Neural progenitor cell (in vitro differentiated cells): Measurements from ENCODE around the gene KIAA1549. TPM values are rescaled to one million over a fixed set of nuclear protein-coding genes. Genes with fewer than 3 reads are reported as not detected.

Experiments
- DNase-seq: peaks from one replicate; pipeline ENCODE4 v3.0.0-alpha.2; 2016; ENCODE audit warnings: low spot score
- H2AFZ ChIP-seq: fragments of 200-600 bp; sonication (generic); replicated peaks from 2 replicates; pipeline ENCODE4 v1.6.1; 2016; ENCODE audit warnings: antibody characterized with exemption
- H3F3A ChIP-seq: fragments of 200-600 bp; sonication (generic); 2 replicates; pipeline ENCODE4 v1.6.1; 2016; ENCODE audit warnings: antibody characterized with exemption, low read depth
- H3K27ac ChIP-seq: fragments of 200-600 bp; sonication (generic); 2 replicates; pipeline ENCODE4 v1.5.1; 2016; ENCODE audit warnings: mild to moderate bottlenecking
- H3K27me3 ChIP-seq: fragments of 200-600 bp; sonication (generic); 2 replicates; pipeline ENCODE4 v1.6.1; 2016; ENCODE audit warnings: mild to moderate bottlenecking, moderate library complexity
- H3K36me3 ChIP-seq: fragments of 200-600 bp; sonication (generic); 2 replicates; pipeline ENCODE4 v1.5.1; 2016
- H3K4me1 ChIP-seq: fragments of 200-600 bp; sonication (generic); 2 replicates; pipeline ENCODE4 v1.6.1; 2016; ENCODE audit warnings: mixed run types
- H3K4me2 ChIP-seq: fragments of 200-600 bp; sonication (generic); 2 replicates; pipeline ENCODE4 v1.6.1; 2016
- H3K4me3 ChIP-seq: fragments of 200-600 bp; sonication (generic); 2 replicates; pipeline ENCODE4 v1.5.1; 2016
- H3K79me2 ChIP-seq: fragments of 200-600 bp; sonication (generic); 2 replicates; pipeline ENCODE4 v1.6.1; 2016; ENCODE audit warnings: low read depth
- H3K9ac ChIP-seq: fragments of 200-600 bp; sonication (generic); 2 replicates; pipeline ENCODE4 v1.6.1; 2016
- H3K9me3 ChIP-seq: fragments of 200-600 bp; sonication (generic); 2 replicates; pipeline ENCODE4 v1.5.1; 2016; ENCODE audit warnings: low read depth
- H4K20me1 ChIP-seq: fragments of 200-600 bp; sonication (generic); 2 replicates; pipeline ENCODE4 v1.6.1; 2016; ENCODE audit warnings: low read depth
- H3K27ac Mint-ChIP-seq: 3 replicates; pipeline ENCODE4 v1.8.0; 2021; ENCODE audit warnings: mixed read lengths
- H3K27me3 Mint-ChIP-seq: 2 replicates; pipeline ENCODE4 v1.8.0; 2022; ENCODE audit warnings: low read depth, mild to moderate bottlenecking, inconsistent platforms, moderate library complexity, mixed read lengths; ENCODE audit not compliant: insufficient read depth
- H3K36me3 Mint-ChIP-seq: 3 replicates; pipeline ENCODE4 v1.8.0; 2021; ENCODE audit warnings: mixed read lengths
- H3K4me1 Mint-ChIP-seq: 3 replicates; pipeline ENCODE4 v1.8.0; 2021; ENCODE audit warnings: mixed read lengths
- H3K4me3 Mint-ChIP-seq: 3 replicates; pipeline ENCODE4 v1.8.0; 2021; ENCODE audit warnings: mild to moderate bottlenecking, moderate library complexity, mixed read lengths
- H3K9me3 Mint-ChIP-seq: 3 replicates; pipeline ENCODE4 v1.8.0; 2020; ENCODE audit warnings: mixed read lengths
- EZH2 ChIP-seq: fragments of 200-600 bp; sonication (generic); IDR thresholded peaks from 2 replicates; pipeline ENCODE4 v1.6.1; 2017; ENCODE audit warnings: antibody characterized with exemption, mild to moderate bottlenecking, moderate library complexity
- EZH2phosphoT487 ChIP-seq: fragments of 200-600 bp; sonication (generic); IDR thresholded peaks from 2 replicates; pipeline ENCODE4 v1.6.1; 2017; ENCODE audit warnings: antibody characterized with exemption
- total RNA-seq: library from RNA; depleted of rRNA; stranded (reverse); fragments of >200 nt; gene quantifications from 2 replicates; pipeline ENCODE4 v1.2.3, GENCODE V29; 2015; ENCODE audit warnings: low replicate concordance
- TF ChIP-seq, protein P1 (sequence below): fragments of 200-600 bp; sonication (generic); IDR thresholded peaks from 2 replicates; pipeline ENCODE4 v1.5.1; 2017; ENCODE audit warnings: antibody characterized with exemption, mild to moderate bottlenecking

KIAA1549 gene
- total RNA-seq, 1 donor from 2014 or later, result 4.8 TPM

DNA sequence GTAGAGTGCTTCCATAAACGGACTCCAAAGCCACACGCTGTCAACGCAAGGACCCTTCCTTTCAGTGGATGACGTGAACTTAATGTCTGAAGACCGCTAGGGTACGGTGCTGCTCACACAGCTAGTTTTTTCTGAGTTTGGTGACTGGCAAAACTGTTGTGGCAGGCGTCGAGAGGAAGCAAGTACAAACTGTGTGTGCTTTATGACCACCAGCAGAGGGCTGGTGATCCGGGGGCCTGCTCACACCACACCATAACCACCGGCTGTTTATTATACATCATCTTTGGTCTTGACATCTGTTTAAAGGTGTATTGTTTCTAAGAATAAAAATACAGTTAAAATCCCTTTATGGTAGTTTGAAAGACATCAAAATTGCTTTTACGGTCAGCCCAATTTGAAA, 146.1 kb downstream of the KIAA1549 start:
- H3K9me3 Mint-ChIP-seq, result no peaks in the 10 kb centered on the region
- DNase-seq, result no peak
- H3K36me3 Mint-ChIP-seq, result peaks cover 37% of the 10 kb centered on the region
- Histone ChIP-seq H3K36me3 (no peaks in the 10 kb centered on the region), H3K9me3 (no peaks in the 10 kb centered on the region), H3K79me2 (no peaks in the 10 kb centered on the region), H3K4me3 (no peak overlapping the region), H3K27ac (no peak overlapping the region), H3F3A (no peaks in the 10 kb centered on the region), H3K4me1 (no peaks in the 10 kb centered on the region), H4K20me1 (no peaks in the 10 kb centered on the region), H3K27me3 (no peaks in the 10 kb centered on the region), H2AFZ (no peak overlapping the region), H3K4me2 (no peak overlapping the region), H3K9ac (no peak overlapping the region)
- no peaks in the 10 kb centered on the region for H3K4me1 Mint-ChIP-seq
- no peak overlapping the region for H3K4me3 Mint-ChIP-seq
- TF ChIP-seq EZH2 (no peak), EZH2phosphoT487 (no peak)
- TF ChIP-seq, protein P1, sequence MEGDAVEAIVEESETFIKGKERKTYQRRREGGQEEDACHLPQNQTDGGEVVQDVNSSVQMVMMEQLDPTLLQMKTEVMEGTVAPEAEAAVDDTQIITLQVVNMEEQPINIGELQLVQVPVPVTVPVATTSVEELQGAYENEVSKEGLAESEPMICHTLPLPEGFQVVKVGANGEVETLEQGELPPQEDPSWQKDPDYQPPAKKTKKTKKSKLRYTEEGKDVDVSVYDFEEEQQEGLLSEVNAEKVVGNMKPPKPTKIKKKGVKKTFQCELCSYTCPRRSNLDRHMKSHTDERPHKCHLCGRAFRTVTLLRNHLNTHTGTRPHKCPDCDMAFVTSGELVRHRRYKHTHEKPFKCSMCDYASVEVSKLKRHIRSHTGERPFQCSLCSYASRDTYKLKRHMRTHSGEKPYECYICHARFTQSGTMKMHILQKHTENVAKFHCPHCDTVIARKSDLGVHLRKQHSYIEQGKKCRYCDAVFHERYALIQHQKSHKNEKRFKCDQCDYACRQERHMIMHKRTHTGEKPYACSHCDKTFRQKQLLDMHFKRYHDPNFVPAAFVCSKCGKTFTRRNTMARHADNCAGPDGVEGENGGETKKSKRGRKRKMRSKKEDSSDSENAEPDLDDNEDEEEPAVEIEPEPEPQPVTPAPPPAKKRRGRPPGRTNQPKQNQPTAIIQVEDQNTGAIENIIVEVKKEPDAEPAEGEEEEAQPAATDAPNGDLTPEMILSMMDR, result no peak
- no peaks in the 10 kb centered on the region for H3K27me3 Mint-ChIP-seq
- no peak overlapping the region for H3K27ac Mint-ChIP-seq

DNA sequence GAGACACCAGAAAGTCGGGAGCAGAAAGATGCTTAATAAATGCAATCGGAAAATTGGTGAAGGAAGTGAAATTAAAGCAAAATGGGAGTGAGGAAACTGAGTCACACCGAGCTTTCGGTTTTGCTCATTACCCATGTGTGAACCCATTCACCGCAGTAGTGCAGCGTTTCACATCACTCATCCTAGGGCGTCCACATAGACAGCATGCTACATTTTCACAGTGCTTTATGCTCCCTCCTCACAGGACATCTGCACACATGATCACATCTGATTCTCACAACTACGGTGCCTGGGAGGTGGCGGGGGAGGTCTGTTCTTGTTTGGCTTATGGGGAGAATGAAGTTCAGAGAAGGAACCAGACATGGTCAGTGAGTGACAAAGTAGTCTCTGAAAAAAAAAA, 146.6 kb downstream of the KIAA1549 start:
- Histone ChIP-seq H3K27ac (no peak overlapping the region), H3K4me2 (no peak overlapping the region), H3K9ac (no peak overlapping the region), H3F3A (no peaks in the 10 kb centered on the region), H3K4me1 (no peaks in the 10 kb centered on the region), H3K9me3 (no peaks in the 10 kb centered on the region), H4K20me1 (no peaks in the 10 kb centered on the region), H3K4me3 (no peak overlapping the region), H3K27me3 (no peaks in the 10 kb centered on the region), H3K36me3 (no peaks in the 10 kb centered on the region), H2AFZ (no peak overlapping the region), H3K79me2 (no peaks in the 10 kb centered on the region)
- Mint-ChIP-seq H3K4me3 (no peak overlapping the region), H3K4me1 (no peaks in the 10 kb centered on the region), H3K27ac (no peak overlapping the region), H3K27me3 (no peaks in the 10 kb centered on the region), H3K9me3 (peaks cover 1% of the 10 kb centered on the region), H3K36me3 (peaks cover 34% of the 10 kb centered on the region)
- no peak for DNase-seq
- TF ChIP-seq, protein P1, result no peak
- TF ChIP-seq EZH2phosphoT487 (no peak), EZH2 (no peak)

DNA sequence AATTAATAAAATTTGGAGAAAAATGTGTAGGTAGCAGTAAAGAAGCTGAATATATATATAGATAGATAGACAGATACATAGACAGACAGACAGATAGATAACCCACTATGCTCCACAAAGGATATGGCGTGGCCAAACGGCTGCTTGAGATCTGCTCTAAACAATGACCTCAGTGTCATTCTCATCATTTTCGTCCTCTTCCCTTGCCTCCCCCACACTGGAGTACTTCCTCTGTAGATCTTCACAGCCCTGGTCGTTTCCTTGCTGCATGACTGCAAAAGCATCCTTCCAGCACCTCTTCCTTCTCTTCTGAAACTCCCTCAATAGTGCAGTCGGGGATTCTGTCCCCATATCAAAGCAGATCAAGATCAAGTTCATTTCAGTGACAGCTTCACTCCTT, 147.6 kb downstream of the KIAA1549 start:
- H3K4me3 ChIP-seq, result no peak overlapping the region
- no peaks in the 10 kb centered on the region for H3K36me3 ChIP-seq
- Mint-ChIP-seq H3K27me3 (no peaks in the 10 kb centered on the region), H3K4me1 (no peaks in the 10 kb centered on the region), H3K36me3 (peaks cover 31% of the 10 kb centered on the region), H3K9me3 (peaks cover 2% of the 10 kb centered on the region), H3K4me3 (no peak overlapping the region), H3K27ac (no peak overlapping the region)
- no peaks in the 10 kb centered on the region for H3K79me2 ChIP-seq
- H4K20me1 ChIP-seq, result no peaks in the 10 kb centered on the region
- TF ChIP-seq, protein P1, result no peak
- TF ChIP-seq EZH2phosphoT487, result no peak
- no peak for TF ChIP-seq EZH2
- H3K27ac ChIP-seq, result no peak overlapping the region
- H3K27me3 ChIP-seq, result no peaks in the 10 kb centered on the region
- H3K4me2 ChIP-seq, result no peak overlapping the region
- no peak overlapping the region for H2AFZ ChIP-seq
- no peak for DNase-seq
- no peaks in the 10 kb centered on the region for H3K4me1 ChIP-seq
- no peaks in the 10 kb centered on the region for H3F3A ChIP-seq
- no peak overlapping the region for H3K9ac ChIP-seq
- no peaks in the 10 kb centered on the region for H3K9me3 ChIP-seq
